HepG2 (cell line): ENCODE results near the gene MRPL50. TPM values are rescaled to one million over a fixed set of nuclear protein-coding genes. Genes with fewer than 3 reads are reported as not detected.

Source experiments
- FLYWCH1 ChIP-seq: sonication (generic); formaldehyde crosslinking; IDR thresholded peaks from 2 replicates; pipeline ENCODE4 v1.8.1; 2023; ENCODE audit warnings: mild to moderate bottlenecking, missing genetic modification reagents
- HDAC1 ChIP-seq: sonication (generic); formaldehyde crosslinking; IDR thresholded peaks from 2 replicates; pipeline ENCODE4 v1.5.1; 2020; ENCODE audit warnings: mild to moderate bottlenecking, missing genetic modification reagents
- HMG20B ChIP-seq: conservative IDR thresholded peaks from 2 replicates; pipeline ENCODE4 v1.6.1; 2016; ENCODE audit warnings: missing genetic modification reagents, missing compliant biosample characterization
- KAT2B ChIP-seq: fragments of 150-350 bp; IDR thresholded peaks from 2 replicates; pipeline ENCODE4 v1.6.1; 2014; ENCODE audit warnings: low read depth, low read length, borderline replicate concordance
- KDM1A ChIP-seq: IDR thresholded peaks from 2 replicates; pipeline ENCODE4 v1.6.1; 2016; ENCODE audit warnings: missing compliant biosample characterization
- KDM5B ChIP-seq: sonication (generic); formaldehyde crosslinking; IDR thresholded peaks from 2 replicates; pipeline ENCODE4 v1.4.0; 2020; ENCODE audit warnings: missing genetic modification reagents, mild to moderate bottlenecking, borderline replicate concordance
- NONO ChIP-seq, 2 experiments: fragments of 450-650 bp in 1 of 2; sonication (generic) in 1 of 2; formaldehyde crosslinking in 1 of 2; IDR thresholded peaks in 1 of 2; conservative IDR thresholded peaks in 1 of 2; 2 replicates each; pipeline versions ENCODE4 v1.6.1 to v1.8.0; 2017 to 2022; ENCODE audit warnings: mild to moderate bottlenecking in 1 of 2, missing genetic modification reagents in 1 of 2, moderate library complexity in 1 of 2
- RXRB ChIP-seq: IDR thresholded peaks from 2 replicates; pipeline ENCODE4 v1.6.1; 2016; ENCODE audit warnings: borderline replicate concordance, missing genetic modification reagents, missing compliant biosample characterization
- SP1 ChIP-seq, 2 experiments: fragments of 450-650 bp in 1 of 2; sonication (generic) in 1 of 2; formaldehyde crosslinking in 1 of 2; IDR thresholded peaks; 2 replicates each; pipeline versions ENCODE4 v1.4.0 to v1.6.1; 2016 to 2020; ENCODE audit warnings: missing genetic modification reagents in 1 of 2
- ZFP62 ChIP-seq: sonication (generic); formaldehyde crosslinking; IDR thresholded peaks from 2 replicates; pipeline ENCODE4 v1.4.0; 2020; ENCODE audit warnings: missing genetic modification reagents
- ZFX ChIP-seq: sonication (generic); formaldehyde crosslinking; IDR thresholded peaks from 2 replicates; pipeline ENCODE4 v1.4.0; 2020; ENCODE audit warnings: mild to moderate bottlenecking, low read depth, missing genetic modification reagents, moderate library complexity
- ZNF224 ChIP-seq: sonication (generic); formaldehyde crosslinking; IDR thresholded peaks from 2 replicates; pipeline ENCODE4 v1.5.0; 2020; ENCODE audit warnings: mild to moderate bottlenecking, missing genetic modification reagents
- ZNF567 ChIP-seq: sonication (generic); formaldehyde crosslinking; IDR thresholded peaks from 2 replicates; pipeline ENCODE4 v1.8.1; 2023; ENCODE audit warnings: mild to moderate bottlenecking, missing genetic modification reagents, borderline replicate concordance
- ZNF7 ChIP-seq: IDR thresholded peaks from 2 replicates; pipeline ENCODE4 v1.6.1; 2016; ENCODE audit warnings: missing biosample characterization, missing genetic modification reagents
- ZNF766 ChIP-seq: sonication (generic); formaldehyde crosslinking; IDR thresholded peaks from 2 replicates; pipeline ENCODE4 v1.5.0; 2020; ENCODE audit warnings: missing genetic modification reagents, borderline replicate concordance
- ZSCAN31 ChIP-seq: sonication (generic); formaldehyde crosslinking; IDR thresholded peaks from 2 replicates; pipeline ENCODE4 v1.5.0; 2020; ENCODE audit warnings: low read depth, mild to moderate bottlenecking, missing genetic modification reagents
- polyA plus RNA-seq, 8 experiments: library from polyadenylated mRNA; depleted of rRNA in 3 of 8; stranded (reverse) in 7 of 8; unstranded in 1 of 8; fragments of >200 nt; fragmentation: Illumina TruSeq in 4 of 8; extraction: Trizol in 4 of 8; gene quantifications; 2 replicates each; pipeline versions ENCODE4 v1.2.1 to v1.2.3, GENCODE V29; 2011 to 2016; ENCODE audit warnings: low read depth in 4 of 8, missing spikeins in 1 of 8, mixed read lengths in 1 of 8; ENCODE audit not compliant: insufficient read depth in 1 of 8
- total RNA-seq, 5 experiments: library from RNA; depleted of rRNA; stranded (reverse); fragments of >200 nt; fragmentation: Illumina TruSeq; extraction: Trizol; gene quantifications; 2 replicates each; pipeline ENCODE4 v1.2.3, GENCODE V29; 2016; ENCODE audit warnings: low read depth in 1 of 5
- TF ChIP-seq, protein P1 (sequence below): sonication (generic); formaldehyde crosslinking; IDR thresholded peaks from 2 replicates; pipeline ENCODE4 v1.4.0; 2020; ENCODE audit warnings: missing genetic modification reagents, borderline replicate concordance
- TF ChIP-seq, protein P2 (sequence below): IDR thresholded peaks from 2 replicates; pipeline ENCODE4 v1.6.1; 2016; ENCODE audit warnings: missing genetic modification reagents, missing compliant biosample characterization
- TF ChIP-seq, protein P3 (sequence below): sonication (generic); formaldehyde crosslinking; IDR thresholded peaks from 2 replicates; pipeline ENCODE4 v1.4.0; 2020; ENCODE audit warnings: missing genetic modification reagents
- TF ChIP-seq, protein P4 (sequence below): sonication (generic); formaldehyde crosslinking; IDR thresholded peaks from 2 replicates; pipeline ENCODE4 v1.5.0; 2020; ENCODE audit warnings: missing genetic modification reagents
- TF ChIP-seq, protein P5 (sequence below): sonication (generic); formaldehyde crosslinking; IDR thresholded peaks from 2 replicates; pipeline ENCODE4 v1.4.0; 2020; ENCODE audit warnings: mild to moderate bottlenecking, missing genetic modification reagents
- TF ChIP-seq, protein P6 (sequence below): sonication (generic); formaldehyde crosslinking; IDR thresholded peaks from 2 replicates; pipeline ENCODE4 v1.8.0; 2022; ENCODE audit warnings: mild to moderate bottlenecking, missing genetic modification reagents

Gene MRPL50
- total and polyA plus RNA-seq, 2 of the 13 experiments (the other 11 are each of a cell fraction or from before 2014, with no cell fraction given), result 37.1 to 70.0 TPM

DNA sequence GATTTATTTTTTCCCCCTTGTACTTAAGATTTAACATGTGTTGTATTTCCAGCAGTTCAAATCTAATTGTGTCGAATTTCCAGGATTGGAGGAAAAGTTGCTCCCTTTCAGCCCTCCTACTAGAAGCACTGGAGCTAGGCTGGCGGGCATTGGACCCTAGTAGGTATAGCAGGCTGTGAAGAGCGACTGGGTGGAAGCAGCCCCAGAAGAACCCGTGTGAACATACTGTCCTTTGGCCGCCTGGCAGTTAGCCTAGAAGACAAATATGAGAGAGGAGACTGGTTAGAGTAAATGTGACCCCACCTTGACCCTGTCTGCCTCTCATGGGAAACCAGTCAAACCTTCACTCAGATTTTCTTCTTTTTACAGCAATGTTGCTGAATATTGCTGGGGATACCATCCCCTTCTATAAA lies 23.2 kb upstream of the MRPL50 start (continued):
- TF ChIP-seq, protein P1, sequence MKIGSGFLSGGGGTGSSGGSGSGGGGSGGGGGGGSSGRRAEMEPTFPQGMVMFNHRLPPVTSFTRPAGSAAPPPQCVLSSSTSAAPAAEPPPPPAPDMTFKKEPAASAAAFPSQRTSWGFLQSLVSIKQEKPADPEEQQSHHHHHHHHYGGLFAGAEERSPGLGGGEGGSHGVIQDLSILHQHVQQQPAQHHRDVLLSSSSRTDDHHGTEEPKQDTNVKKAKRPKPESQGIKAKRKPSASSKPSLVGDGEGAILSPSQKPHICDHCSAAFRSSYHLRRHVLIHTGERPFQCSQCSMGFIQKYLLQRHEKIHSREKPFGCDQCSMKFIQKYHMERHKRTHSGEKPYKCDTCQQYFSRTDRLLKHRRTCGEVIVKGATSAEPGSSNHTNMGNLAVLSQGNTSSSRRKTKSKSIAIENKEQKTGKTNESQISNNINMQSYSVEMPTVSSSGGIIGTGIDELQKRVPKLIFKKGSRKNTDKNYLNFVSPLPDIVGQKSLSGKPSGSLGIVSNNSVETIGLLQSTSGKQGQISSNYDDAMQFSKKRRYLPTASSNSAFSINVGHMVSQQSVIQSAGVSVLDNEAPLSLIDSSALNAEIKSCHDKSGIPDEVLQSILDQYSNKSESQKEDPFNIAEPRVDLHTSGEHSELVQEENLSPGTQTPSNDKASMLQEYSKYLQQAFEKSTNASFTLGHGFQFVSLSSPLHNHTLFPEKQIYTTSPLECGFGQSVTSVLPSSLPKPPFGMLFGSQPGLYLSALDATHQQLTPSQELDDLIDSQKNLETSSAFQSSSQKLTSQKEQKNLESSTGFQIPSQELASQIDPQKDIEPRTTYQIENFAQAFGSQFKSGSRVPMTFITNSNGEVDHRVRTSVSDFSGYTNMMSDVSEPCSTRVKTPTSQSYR (CRISPR knock-in tag), result no peak
- TF ChIP-seq KDM5B (CRISPR knock-in tag), result no peak
- TF ChIP-seq KAT2B, result no peak
- TF ChIP-seq, protein P2, sequence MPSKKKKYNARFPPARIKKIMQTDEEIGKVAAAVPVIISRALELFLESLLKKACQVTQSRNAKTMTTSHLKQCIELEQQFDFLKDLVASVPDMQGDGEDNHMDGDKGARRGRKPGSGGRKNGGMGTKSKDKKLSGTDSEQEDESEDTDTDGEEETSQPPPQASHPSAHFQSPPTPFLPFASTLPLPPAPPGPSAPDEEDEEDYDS (CRISPR knock-in tag), result no peak; the same call in 1 of the 2 replicates
- TF ChIP-seq ZSCAN31 (CRISPR knock-in tag), result peak; percentile 83; the same call in 1 of the 2 replicates
- TF ChIP-seq FLYWCH1 (CRISPR knock-in tag), result no peak
- TF ChIP-seq, protein P3, sequence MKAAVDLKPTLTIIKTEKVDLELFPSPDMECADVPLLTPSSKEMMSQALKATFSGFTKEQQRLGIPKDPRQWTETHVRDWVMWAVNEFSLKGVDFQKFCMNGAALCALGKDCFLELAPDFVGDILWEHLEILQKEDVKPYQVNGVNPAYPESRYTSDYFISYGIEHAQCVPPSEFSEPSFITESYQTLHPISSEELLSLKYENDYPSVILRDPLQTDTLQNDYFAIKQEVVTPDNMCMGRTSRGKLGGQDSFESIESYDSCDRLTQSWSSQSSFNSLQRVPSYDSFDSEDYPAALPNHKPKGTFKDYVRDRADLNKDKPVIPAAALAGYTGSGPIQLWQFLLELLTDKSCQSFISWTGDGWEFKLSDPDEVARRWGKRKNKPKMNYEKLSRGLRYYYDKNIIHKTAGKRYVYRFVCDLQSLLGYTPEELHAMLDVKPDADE (CRISPR knock-in tag), result no peak
- TF ChIP-seq ZNF567, result no peak
- no peak for TF ChIP-seq SP1 (IDR thresholded peaks at IDR 0.05)
- TF ChIP-seq SP1 (CRISPR knock-in tag; IDR thresholded peaks at IDR 0.05), result no peak
- TF ChIP-seq, protein P4, sequence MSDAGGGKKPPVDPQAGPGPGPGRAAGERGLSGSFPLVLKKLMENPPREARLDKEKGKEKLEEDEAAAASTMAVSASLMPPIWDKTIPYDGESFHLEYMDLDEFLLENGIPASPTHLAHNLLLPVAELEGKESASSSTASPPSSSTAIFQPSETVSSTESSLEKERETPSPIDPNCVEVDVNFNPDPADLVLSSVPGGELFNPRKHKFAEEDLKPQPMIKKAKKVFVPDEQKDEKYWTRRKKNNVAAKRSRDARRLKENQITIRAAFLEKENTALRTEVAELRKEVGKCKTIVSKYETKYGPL, result no peak
- no peak for TF ChIP-seq ZFX (CRISPR knock-in tag)
- TF ChIP-seq ZNF7 (CRISPR knock-in tag), result no peak
- TF ChIP-seq ZFP62 (CRISPR knock-in tag), result no peak
- no peak for TF ChIP-seq KDM1A (CRISPR knock-in tag)
- no peak for TF ChIP-seq HMG20B (CRISPR knock-in tag)
- TF ChIP-seq RXRB (CRISPR knock-in tag), result peak; percentile 99
- TF ChIP-seq, protein P5, sequence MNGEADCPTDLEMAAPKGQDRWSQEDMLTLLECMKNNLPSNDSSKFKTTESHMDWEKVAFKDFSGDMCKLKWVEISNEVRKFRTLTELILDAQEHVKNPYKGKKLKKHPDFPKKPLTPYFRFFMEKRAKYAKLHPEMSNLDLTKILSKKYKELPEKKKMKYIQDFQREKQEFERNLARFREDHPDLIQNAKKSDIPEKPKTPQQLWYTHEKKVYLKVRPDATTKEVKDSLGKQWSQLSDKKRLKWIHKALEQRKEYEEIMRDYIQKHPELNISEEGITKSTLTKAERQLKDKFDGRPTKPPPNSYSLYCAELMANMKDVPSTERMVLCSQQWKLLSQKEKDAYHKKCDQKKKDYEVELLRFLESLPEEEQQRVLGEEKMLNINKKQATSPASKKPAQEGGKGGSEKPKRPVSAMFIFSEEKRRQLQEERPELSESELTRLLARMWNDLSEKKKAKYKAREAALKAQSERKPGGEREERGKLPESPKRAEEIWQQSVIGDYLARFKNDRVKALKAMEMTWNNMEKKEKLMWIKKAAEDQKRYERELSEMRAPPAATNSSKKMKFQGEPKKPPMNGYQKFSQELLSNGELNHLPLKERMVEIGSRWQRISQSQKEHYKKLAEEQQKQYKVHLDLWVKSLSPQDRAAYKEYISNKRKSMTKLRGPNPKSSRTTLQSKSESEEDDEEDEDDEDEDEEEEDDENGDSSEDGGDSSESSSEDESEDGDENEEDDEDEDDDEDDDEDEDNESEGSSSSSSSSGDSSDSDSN, result no peak
- TF ChIP-seq ZNF766, result no peak
- TF ChIP-seq ZNF224 (CRISPR knock-in tag), result no peak
- TF ChIP-seq, protein P6, sequence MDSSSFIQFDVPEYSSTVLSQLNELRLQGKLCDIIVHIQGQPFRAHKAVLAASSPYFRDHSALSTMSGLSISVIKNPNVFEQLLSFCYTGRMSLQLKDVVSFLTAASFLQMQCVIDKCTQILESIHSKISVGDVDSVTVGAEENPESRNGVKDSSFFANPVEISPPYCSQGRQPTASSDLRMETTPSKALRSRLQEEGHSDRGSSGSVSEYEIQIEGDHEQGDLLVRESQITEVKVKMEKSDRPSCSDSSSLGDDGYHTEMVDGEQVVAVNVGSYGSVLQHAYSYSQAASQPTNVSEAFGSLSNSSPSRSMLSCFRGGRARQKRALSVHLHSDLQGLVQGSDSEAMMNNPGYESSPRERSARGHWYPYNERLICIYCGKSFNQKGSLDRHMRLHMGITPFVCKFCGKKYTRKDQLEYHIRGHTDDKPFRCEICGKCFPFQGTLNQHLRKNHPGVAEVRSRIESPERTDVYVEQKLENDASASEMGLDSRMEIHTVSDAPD, result peak; percentile 33; the same call in 1 of the 2 replicates
- no peak for TF ChIP-seq NONO (IDR thresholded peaks at IDR 0.05)
- TF ChIP-seq NONO (CRISPR knock-in tag; conservative IDR thresholded peaks at IDR 0.05), result no peak
- TF ChIP-seq HDAC1 (CRISPR knock-in tag), result peak; percentile 67
